Activated CD4-positive, alpha-beta memory T cell treated with anti-CD3 and anti-CD28 coated beads, Interleukin-2, amount 10 ng/mL, durations not matched to agents 7 days and 5 days (primary cell): ENCODE measurements around the gene NKX2-2. TPM values are rescaled to one million over a fixed set of nuclear protein-coding genes. Genes with fewer than 3 reads are reported as not detected.

Experiments
- CTCF ChIA-PET: fragments of 350-600 bp; sonication (Branson Sonifier 250); formaldehyde crosslinking; loops from one replicate; lab custom pipeline; 2021; ENCODE audit warnings: antibody characterized with exemption, inconsistent platforms; lab: Charles Lee
- POLR2A ChIA-PET: fragments of 350-600 bp; sonication (Branson Sonifier 250); formaldehyde crosslinking; loops from one replicate; lab custom pipeline; 2021; ENCODE audit warnings: antibody characterized with exemption; lab: Charles Lee
- DNase-seq: peaks from one replicate; pipeline ENCODE4 v3.0.0-alpha.2; 2020
- H3K27ac Mint-ChIP-seq: one replicate; pipeline ENCODE4 v1.8.0; 2021; ENCODE audit warnings: mild to moderate bottlenecking, mixed read lengths
- H3K27me3 Mint-ChIP-seq: one replicate; pipeline ENCODE4 v1.8.0; 2021; ENCODE audit warnings: mixed read lengths
- H3K36me3 Mint-ChIP-seq: one replicate; pipeline ENCODE4 v1.8.0; 2021; ENCODE audit warnings: low read depth, mixed read lengths
- H3K4me1 Mint-ChIP-seq: one replicate; pipeline ENCODE4 v1.8.0; 2021; ENCODE audit warnings: mixed read lengths
- H3K4me3 Mint-ChIP-seq: one replicate; pipeline ENCODE4 v1.8.0; 2021; ENCODE audit warnings: mild to moderate bottlenecking, mixed read lengths
- H3K9me3 Mint-ChIP-seq: one replicate; pipeline ENCODE4 v1.8.0; 2021; ENCODE audit warnings: mixed read lengths
- total RNA-seq, 2 experiments: library from RNA; stranded (reverse); gene quantifications; one replicate each; pipeline ENCODE4 v1.2.3, GENCODE V29; 2021

NKX2-2 gene
- total RNA-seq, 2 experiments from 2014 or later = not detected

- no peak for DNase-seq
- peaks cover 15% of the 10 kb centered on the region for H3K4me1 Mint-ChIP-seq
- POLR2A ChIA-PET = no interaction called here
- H3K27ac Mint-ChIP-seq = peak overlapping the region; percentile 31
- no peaks in the 10 kb centered on the region for H3K9me3 Mint-ChIP-seq
- peaks cover 11% of the 10 kb centered on the region for H3K36me3 Mint-ChIP-seq
- CTCF ChIA-PET = interaction anchor here (1.0 to 2.2 kb wide), 2 partner anchors 12 to 14 kb away, joined by 4 to 6 read pairs; no protein-coding TSS in a partner anchor
- H3K27me3 Mint-ChIP-seq = peaks cover 80% of the 10 kb centered on the region
- H3K4me3 Mint-ChIP-seq = no peak overlapping the region
Measured at GRCh38 chr20:21519136-21519584, 5.3 kb upstream of the NKX2-2 start.

- DNase-seq = no peak
- Mint-ChIP-seq H3K27ac (no peak overlapping the region), H3K36me3 (peaks cover 11% of the 10 kb centered on the region), H3K4me1 (peaks cover 17% of the 10 kb centered on the region), H3K4me3 (no peak overlapping the region), H3K27me3 (peaks cover 78% of the 10 kb centered on the region), H3K9me3 (no peaks in the 10 kb centered on the region)
- CTCF ChIA-PET = interaction anchor here (0.8 to 2.2 kb wide), 4 partner anchors 11 to 53 kb away, joined by 3 to 6 read pairs (median 4); no protein-coding TSS in a partner anchor
- POLR2A ChIA-PET = interaction anchor here (1.0 kb wide), 1 partner anchor 39 kb away, joined by 3 read pairs; no protein-coding TSS in a partner anchor
Measured at GRCh38 chr20:21518292-21518991, 4.6 kb upstream of the NKX2-2 start.

- Mint-ChIP-seq H3K9me3 (no peaks in the 10 kb centered on the region), H3K27me3 (peaks cover 76% of the 10 kb centered on the region), H3K4me1 (peaks cover 14% of the 10 kb centered on the region), H3K27ac (peak overlapping the region; percentile 9), H3K4me3 (no peak overlapping the region), H3K36me3 (peaks cover 11% of the 10 kb centered on the region)
- ChIA-PET POLR2A (interaction anchor here (1.0 kb wide), 1 partner anchor 39 kb away, joined by 3 read pairs; no protein-coding TSS in a partner anchor), CTCF (interaction anchor here (0.8 to 2.2 kb wide), 4 partner anchors 10 to 54 kb away, joined by 3 to 6 read pairs (median 4); no protein-coding TSS in a partner anchor)
- DNase-seq = no peak
Measured at GRCh38 chr20:21517566-21518277, 3.9 kb upstream of the NKX2-2 start.

DNA sequence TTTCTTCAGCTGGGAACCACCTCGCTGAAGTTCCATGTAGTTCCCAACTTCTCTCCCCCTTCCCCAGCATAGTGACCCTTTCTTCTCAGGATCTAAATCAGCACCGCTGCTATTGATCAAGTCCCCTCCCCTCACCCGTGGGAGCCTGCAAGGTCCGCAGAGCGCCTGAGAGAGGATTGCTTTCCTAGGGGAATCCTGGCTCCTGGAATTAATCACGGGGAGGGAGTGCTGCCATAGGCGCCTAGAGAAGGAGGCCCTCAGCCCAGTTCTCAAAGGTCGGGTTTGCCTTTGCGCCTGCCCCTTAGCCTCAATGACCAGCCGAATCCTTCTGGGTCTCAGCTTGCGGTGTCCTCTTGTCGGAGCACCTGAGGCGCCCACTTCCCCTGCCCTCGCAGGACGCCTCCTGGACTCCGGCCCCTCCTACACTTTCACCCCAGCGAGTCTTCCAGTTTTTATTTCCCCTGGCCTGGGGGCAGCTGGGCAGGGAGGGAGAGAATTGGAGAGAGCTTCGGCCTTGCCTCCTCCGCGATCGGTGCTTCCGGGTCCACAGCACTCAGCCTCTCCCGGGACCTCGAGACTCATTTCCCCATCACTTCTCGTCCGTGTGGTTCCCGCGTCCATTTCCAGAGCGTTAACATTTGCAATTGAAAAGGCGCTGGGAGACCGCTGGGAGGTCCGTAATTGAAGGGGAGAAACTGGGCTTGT lies 3.1 kb upstream of the NKX2-2 start:
- H3K36me3 Mint-ChIP-seq = peaks cover 11% of the 10 kb centered on the region
- no peak overlapping the region for H3K4me3 Mint-ChIP-seq
- peaks cover 18% of the 10 kb centered on the region for H3K4me1 Mint-ChIP-seq
- H3K9me3 Mint-ChIP-seq = no peaks in the 10 kb centered on the region
- H3K27me3 Mint-ChIP-seq = peaks cover 81% of the 10 kb centered on the region
- CTCF ChIA-PET = interaction anchor here (2.2 kb wide), 1 partner anchor 12 kb away, joined by 6 read pairs; no protein-coding TSS in a partner anchor
- no peak for DNase-seq
- POLR2A ChIA-PET = no interaction called here
- no peak overlapping the region for H3K27ac Mint-ChIP-seq

GRCh38 chr20:21516180-21516567 lies 2.3 kb upstream of the NKX2-2 start:
- no peaks in the 10 kb centered on the region for H3K9me3 Mint-ChIP-seq
- peaks cover 85% of the 10 kb centered on the region for H3K27me3 Mint-ChIP-seq
- no peak overlapping the region for H3K4me3 Mint-ChIP-seq
- ChIA-PET POLR2A (interaction anchor here (0.6 kb wide), 1 partner anchor 502 kb away, joined by 3 read pairs; no protein-coding TSS in a partner anchor), CTCF (no interaction called here)
- peaks cover 21% of the 10 kb centered on the region for H3K4me1 Mint-ChIP-seq
- H3K36me3 Mint-ChIP-seq = peaks cover 11% of the 10 kb centered on the region
- DNase-seq = no peak
- H3K27ac Mint-ChIP-seq = peak overlapping the region; percentile 27

GRCh38 chr20:21515300-21516179 lies 1.7 kb upstream of the NKX2-2 start:
- Mint-ChIP-seq H3K4me1 (peaks cover 21% of the 10 kb centered on the region), H3K27ac (no peak overlapping the region), H3K36me3 (peaks cover 8% of the 10 kb centered on the region), H3K4me3 (no peak overlapping the region), H3K27me3 (peaks cover 82% of the 10 kb centered on the region), H3K9me3 (no peaks in the 10 kb centered on the region)
- no peak for DNase-seq
- ChIA-PET CTCF (no interaction called here), POLR2A (interaction anchor here (0.6 kb wide), 1 partner anchor 502 kb away, joined by 3 read pairs; no protein-coding TSS in a partner anchor)

DNA sequence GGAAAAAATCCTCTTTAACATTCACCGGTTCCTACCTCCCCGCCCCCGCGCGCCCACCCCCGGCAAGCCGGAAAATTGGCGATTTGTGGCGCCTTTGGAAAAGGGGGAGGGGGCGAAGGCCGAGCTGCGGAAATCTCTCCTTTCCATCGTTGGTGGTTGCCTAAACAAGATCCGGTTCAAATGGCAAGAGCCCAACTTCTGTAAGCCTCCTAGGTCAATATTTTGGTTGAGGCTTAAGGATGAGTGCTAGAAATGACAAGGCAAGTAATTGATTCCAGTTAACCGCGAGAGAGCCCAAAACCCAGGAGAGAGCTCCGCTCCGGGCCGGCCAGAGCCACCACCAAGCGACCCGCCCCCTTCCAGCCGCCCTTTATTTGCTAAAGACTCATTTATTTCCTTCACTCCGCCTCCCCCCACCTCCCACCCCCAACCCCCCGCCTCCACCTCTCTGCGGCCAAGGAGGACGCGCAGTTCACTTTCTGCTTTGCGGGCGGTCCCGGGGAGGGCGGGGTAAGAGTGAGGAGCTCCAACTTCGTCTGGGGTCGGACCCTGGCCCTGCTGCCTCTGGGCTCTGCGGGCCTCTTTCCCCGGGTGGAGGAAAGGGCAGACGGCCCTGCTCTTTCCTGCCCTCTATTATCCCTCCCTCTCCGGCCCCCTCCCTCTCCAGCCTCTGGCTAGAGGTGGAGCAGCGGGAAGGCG lies 838 bp upstream of the NKX2-2 start:
- DNase-seq = no peak
- peaks cover 30% of the 10 kb centered on the region for H3K4me1 Mint-ChIP-seq

GRCh38 chr20:21513181-21513663 lies 642 bp downstream of the NKX2-2 start:
- H3K9me3 Mint-ChIP-seq = no peaks in the 10 kb centered on the region
- no peak overlapping the region for H3K27ac Mint-ChIP-seq
- POLR2A ChIA-PET = no interaction called here
- H3K4me3 Mint-ChIP-seq = peak overlapping the region; percentile 30
- H3K27me3 Mint-ChIP-seq = peaks cover 81% of the 10 kb centered on the region
- peaks cover 15% of the 10 kb centered on the region for H3K36me3 Mint-ChIP-seq
- no peak for DNase-seq
- peaks cover 35% of the 10 kb centered on the region for H3K4me1 Mint-ChIP-seq
- CTCF ChIA-PET = no interaction called here

More for the DNA sequence above, 838 bp upstream of the NKX2-2 start:
- Mint-ChIP-seq H3K9me3 (no peaks in the 10 kb centered on the region), H3K27me3 (peaks cover 82% of the 10 kb centered on the region), H3K4me3 (no peak overlapping the region), H3K27ac (no peak overlapping the region), H3K36me3 (peaks cover 12% of the 10 kb centered on the region)
- ChIA-PET POLR2A (no interaction called here), CTCF (no interaction called here)

DNA sequence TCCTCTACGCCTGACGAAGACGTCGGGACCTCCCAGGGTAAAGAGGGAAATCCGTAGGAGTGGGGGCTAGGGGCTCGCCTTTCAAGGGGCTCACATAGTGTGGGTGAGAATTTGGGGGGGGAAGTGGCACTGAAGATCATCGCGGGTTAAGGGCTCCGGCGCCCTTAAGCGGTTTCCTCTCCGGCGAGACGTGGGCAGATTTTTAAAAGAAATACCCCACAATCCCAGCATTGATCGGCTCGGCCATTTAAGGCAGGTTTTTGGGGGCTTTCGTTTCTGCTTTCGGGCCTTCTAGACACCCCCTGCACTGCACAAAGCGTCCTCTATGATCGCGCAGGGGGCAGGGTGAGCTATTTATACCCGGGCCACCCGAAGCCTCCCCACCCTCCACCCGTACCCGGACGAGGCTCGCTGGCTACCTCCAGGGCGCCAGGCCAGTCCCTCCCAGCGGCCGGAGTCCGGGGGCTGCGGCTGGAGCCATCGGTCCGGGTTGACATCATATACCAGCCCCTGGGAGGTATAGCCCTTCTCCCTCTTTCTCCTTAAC lies 1.2 kb downstream of the NKX2-2 start:
- ChIA-PET POLR2A (no interaction called here), CTCF (no interaction called here)
- Mint-ChIP-seq H3K4me3 (no peak overlapping the region), H3K27ac (no peak overlapping the region), H3K9me3 (no peaks in the 10 kb centered on the region), H3K36me3 (peaks cover 15% of the 10 kb centered on the region), H3K27me3 (peaks cover 81% of the 10 kb centered on the region), H3K4me1 (peaks cover 36% of the 10 kb centered on the region)
- no peak for DNase-seq

DNA sequence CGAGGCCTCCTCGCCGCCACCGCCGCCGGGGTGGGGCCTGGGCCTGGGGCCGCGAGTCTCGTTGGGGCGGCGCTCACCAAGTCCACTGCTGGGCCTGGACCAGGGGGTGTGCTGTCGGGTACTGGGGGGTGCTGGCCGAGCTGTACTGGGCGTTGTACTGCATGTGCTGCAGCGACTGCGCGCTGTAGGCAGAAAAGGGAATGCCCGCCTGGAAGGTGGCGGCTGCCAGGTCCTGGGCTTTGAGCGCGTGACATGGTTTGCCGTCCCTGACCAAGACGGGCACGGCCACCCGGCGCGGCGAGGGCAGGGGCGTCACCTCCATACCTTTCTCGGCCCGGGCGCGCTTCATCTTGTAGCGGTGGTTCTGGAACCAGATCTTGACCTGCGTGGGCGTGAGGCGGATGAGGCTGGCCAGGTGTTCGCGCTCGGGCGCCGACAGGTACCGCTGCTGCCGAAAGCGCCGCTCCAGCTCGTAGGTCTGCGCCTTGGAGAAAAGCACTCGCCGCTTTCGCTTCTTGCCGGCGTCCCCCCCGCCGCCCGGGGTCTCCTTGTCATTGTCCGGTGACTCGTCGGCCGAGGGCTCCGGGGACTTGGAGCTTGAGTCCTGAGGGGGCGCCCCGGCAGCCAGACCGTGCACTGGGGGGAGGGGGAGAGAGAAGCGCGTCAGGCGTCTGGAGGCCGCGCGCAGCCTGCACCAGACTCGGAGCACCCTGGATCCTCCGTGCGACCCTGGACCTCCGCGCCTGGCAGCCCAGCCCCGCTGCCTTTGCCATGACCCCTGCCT lies 1.8 kb downstream of the NKX2-2 start:
- POLR2A ChIA-PET = no interaction called here
- H3K4me3 Mint-ChIP-seq = peak overlapping the region; percentile 21
- H3K36me3 Mint-ChIP-seq = peaks cover 15% of the 10 kb centered on the region
- H3K4me1 Mint-ChIP-seq = peaks cover 36% of the 10 kb centered on the region
- H3K27ac Mint-ChIP-seq = peak overlapping the region; percentile 40
- CTCF ChIA-PET = no interaction called here
- DNase-seq = no peak
- peaks cover 81% of the 10 kb centered on the region for H3K27me3 Mint-ChIP-seq
- H3K9me3 Mint-ChIP-seq = no peaks in the 10 kb centered on the region

DNA sequence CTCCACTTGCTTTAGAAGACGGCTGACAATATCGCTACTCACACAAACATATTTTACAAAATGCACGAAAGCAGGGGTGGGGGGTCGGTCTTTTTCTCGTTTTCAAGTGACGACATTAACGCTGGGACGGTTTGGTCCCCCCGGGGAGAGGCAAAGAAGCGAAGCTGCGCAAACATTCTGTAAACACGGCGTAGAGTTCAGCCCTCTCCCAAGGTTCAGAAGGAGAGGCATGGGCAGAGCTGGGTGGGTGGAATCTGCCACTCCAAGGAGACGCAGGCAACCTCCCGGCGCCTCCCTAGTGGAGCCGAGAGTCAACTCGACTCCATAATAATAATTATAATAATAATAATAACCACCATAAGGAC lies 2.4 kb downstream of the NKX2-2 start:
- Mint-ChIP-seq H3K9me3 (no peaks in the 10 kb centered on the region), H3K36me3 (peaks cover 15% of the 10 kb centered on the region), H3K27me3 (peaks cover 81% of the 10 kb centered on the region), H3K4me3 (peak overlapping the region; percentile 26), H3K4me1 (peaks cover 41% of the 10 kb centered on the region), H3K27ac (peak overlapping the region; percentile 24)
- CTCF ChIA-PET = no interaction called here
- POLR2A ChIA-PET = no interaction called here
- no peak for DNase-seq
